WTC11 (cell line): ENCODE results near the gene PTPRJ. TPM values are rescaled to one million over a fixed set of nuclear protein-coding genes. Genes with fewer than 3 reads are reported as not detected.

Source experiments
- ATAC-seq: fragments of 200-7000 bp; cut with Tn5 transposase; 2 replicates; pipeline ENCODE4 v1.10.0; 2021; ENCODE audit warnings: mild to moderate bottlenecking, moderate library complexity
- CTCF ChIA-PET: fragments of 300-600 bp; sonication (Branson Sonifier 250); formaldehyde crosslinking; loops from one replicate; lab custom pipeline; 2021; ENCODE audit warnings: antibody characterized with exemption; lab: Charles Lee
- POLR2A ChIA-PET: fragments of 350-600 bp; sonication (Branson Sonifier 250); formaldehyde crosslinking; loops from one replicate; lab custom pipeline; 2021; ENCODE audit warnings: antibody characterized with exemption; lab: Charles Lee
- DNase-seq: peaks from one replicate; pipeline ENCODE4 v3.0.0; 2021; ENCODE audit warnings: low spot score
- H3K27ac Mint-ChIP-seq: 2 replicates; pipeline ENCODE4 v1.8.0; 2021; ENCODE audit warnings: mixed read lengths
- H3K27me3 Mint-ChIP-seq: 2 replicates; pipeline ENCODE4 v1.8.0; 2021; ENCODE audit warnings: low read depth, mild to moderate bottlenecking, moderate library complexity, mixed read lengths
- H3K36me3 Mint-ChIP-seq: 2 replicates; pipeline ENCODE4 v1.8.0; 2021; ENCODE audit warnings: mixed read lengths
- H3K4me1 Mint-ChIP-seq: 2 replicates; pipeline ENCODE4 v1.8.0; 2022; ENCODE audit warnings: mixed read lengths
- H3K4me3 Mint-ChIP-seq: 2 replicates; pipeline ENCODE4 v1.8.0; 2021; ENCODE audit warnings: mild to moderate bottlenecking, moderate library complexity, mixed read lengths
- H3K9me3 Mint-ChIP-seq: 2 replicates; pipeline ENCODE4 v1.8.0; 2021; ENCODE audit warnings: mixed read lengths
- CBFB ChIP-seq: sonication (generic); formaldehyde crosslinking; IDR thresholded peaks from 2 replicates; pipeline ENCODE4 v1.8.1; 2022; ENCODE audit warnings: mild to moderate bottlenecking, low read depth, missing genetic modification reagents
- CREB1 ChIP-seq: sonication (generic); formaldehyde crosslinking; IDR thresholded peaks from 2 replicates; pipeline ENCODE4 v1.8.0; 2023; ENCODE audit warnings: mild to moderate bottlenecking, missing genetic modification reagents
- FOXP1 ChIP-seq: sonication (generic); formaldehyde crosslinking; IDR thresholded peaks from 2 replicates; pipeline ENCODE4 v1.8.0; 2022; ENCODE audit warnings: missing genetic modification reagents, mild to moderate bottlenecking, moderate library complexity, borderline replicate concordance
- KAT7 ChIP-seq: sonication (generic); formaldehyde crosslinking; IDR thresholded peaks from 2 replicates; pipeline ENCODE4 v1.8.1; 2023; ENCODE audit warnings: missing genetic modification reagents, mild to moderate bottlenecking, borderline replicate concordance
- MXD4 ChIP-seq: fragments of 250-450 bp; sonication (Bioruptor Pico); IDR thresholded peaks from 2 replicates; pipeline ENCODE4 v1.8.0; 2021; ENCODE audit warnings: mild to moderate bottlenecking, moderate library complexity, borderline replicate concordance
- OVOL2 ChIP-seq: fragments of 250-450 bp; sonication (Bioruptor Pico); IDR thresholded peaks from 2 replicates; pipeline ENCODE4 v1.9.0; 2021; ENCODE audit warnings: mild to moderate bottlenecking, borderline replicate concordance
- SMAD4 ChIP-seq: sonication (generic); formaldehyde crosslinking; IDR thresholded peaks from 2 replicates; pipeline ENCODE4 v1.8.0; 2022; ENCODE audit warnings: mild to moderate bottlenecking, missing genetic modification reagents
- TEAD4 ChIP-seq: sonication (generic); formaldehyde crosslinking; IDR thresholded peaks from 2 replicates; pipeline ENCODE4 v1.8.0; 2022; ENCODE audit warnings: mild to moderate bottlenecking, missing genetic modification reagents
- ZNF138 ChIP-seq: sonication (generic); formaldehyde crosslinking; conservative IDR thresholded peaks from 2 replicates; pipeline ENCODE4 v1.8.1; 2022; ENCODE audit warnings: mild to moderate bottlenecking, moderate library complexity, missing genetic modification reagents
- ZNF219 ChIP-seq: sonication (generic); formaldehyde crosslinking; IDR thresholded peaks from 2 replicates; pipeline ENCODE4 v1.8.0; 2023; ENCODE audit warnings: missing genetic modification reagents, mild to moderate bottlenecking, borderline replicate concordance
- ZNF416 ChIP-seq: fragments of 250-450 bp; sonication (Bioruptor Pico); IDR thresholded peaks from 2 replicates; pipeline ENCODE4 v1.9.0; 2021; ENCODE audit warnings: mild to moderate bottlenecking, inconsistent platforms
- total RNA-seq: library from RNA; stranded (reverse); gene quantifications from 3 replicates; pipeline ENCODE4 v1.2.3, GENCODE V29; 2021
- TF ChIP-seq, protein P1 (sequence below): sonication (generic); formaldehyde crosslinking; IDR thresholded peaks from 2 replicates; pipeline ENCODE4 v1.8.1; 2022; ENCODE audit warnings: low read depth, mild to moderate bottlenecking, moderate library complexity, missing genetic modification reagents, borderline replicate concordance
- TF ChIP-seq, protein P2 (sequence below): sonication (generic); formaldehyde crosslinking; IDR thresholded peaks from 2 replicates; pipeline ENCODE4 v1.8.1; 2023; ENCODE audit warnings: mild to moderate bottlenecking, missing genetic modification reagents
- TF ChIP-seq, protein P3 (sequence below): fragments of 250-450 bp; sonication (Bioruptor Pico); conservative IDR thresholded peaks from 2 replicates; pipeline ENCODE4 v1.9.0; 2021; ENCODE audit warnings: mild to moderate bottlenecking
- TF ChIP-seq, protein P4 (sequence below): sonication (generic); formaldehyde crosslinking; conservative IDR thresholded peaks from 2 replicates; pipeline ENCODE4 v1.8.1; 2023; ENCODE audit warnings: mild to moderate bottlenecking, low read depth, missing genetic modification reagents, moderate library complexity
- TF ChIP-seq, protein P5 (sequence below): sonication (generic); formaldehyde crosslinking; conservative IDR thresholded peaks from 2 replicates; pipeline ENCODE4 v1.8.1; 2022; ENCODE audit warnings: mild to moderate bottlenecking, missing genetic modification reagents
- TF ChIP-seq, protein P6 (sequence below): sonication (generic); formaldehyde crosslinking; IDR thresholded peaks from 2 replicates; pipeline ENCODE4 v1.8.1; 2022; ENCODE audit warnings: mild to moderate bottlenecking, moderate library complexity, missing genetic modification reagents
- TF ChIP-seq, protein P7 (sequence below): sonication (generic); formaldehyde crosslinking; IDR thresholded peaks from 2 replicates; pipeline ENCODE4 v1.8.1; 2022; ENCODE audit warnings: low read depth, missing genetic modification reagents, borderline replicate concordance
- TF ChIP-seq, protein P8 (sequence below): sonication (generic); formaldehyde crosslinking; IDR thresholded peaks from 2 replicates; pipeline ENCODE4 v1.8.1; 2023; ENCODE audit warnings: mild to moderate bottlenecking, moderate library complexity, missing genetic modification reagents
- TF ChIP-seq, protein P9 (sequence below): fragments of 200-600 bp; IDR thresholded peaks from 2 replicates; pipeline ENCODE4 v1.8.0; 2022; ENCODE audit warnings: antibody characterized with exemption

PTPRJ gene
- total RNA-seq, 1 experiment from 2014 or later = 19.5 TPM

DNA sequence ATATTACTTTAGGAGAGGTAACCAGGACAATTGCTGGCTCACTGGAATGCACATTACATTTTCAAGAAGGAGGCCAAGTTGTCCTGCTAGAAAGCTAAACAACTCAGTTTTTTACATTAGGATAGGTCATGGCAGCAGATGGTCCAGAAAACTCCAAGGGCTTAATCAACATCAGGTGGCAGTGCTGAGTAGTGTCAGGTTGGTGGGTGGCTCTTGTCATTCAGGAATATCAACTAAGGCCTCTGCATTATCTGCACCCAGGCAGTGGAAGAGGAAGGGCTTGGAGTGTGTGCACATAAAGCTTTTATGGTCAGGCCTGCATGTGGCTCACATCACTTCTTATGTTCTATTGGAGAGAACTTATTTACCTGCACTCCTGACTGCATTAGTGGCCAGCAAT is 204.1 kb downstream of the PTPRJ start:
- Mint-ChIP-seq H3K4me1 (no peaks in the 10 kb centered on the region), H3K9me3 (peaks cover 75% of the 10 kb centered on the region), H3K36me3 (peaks cover 47% of the 10 kb centered on the region), H3K27ac (no peak overlapping the region), H3K27me3 (no peaks in the 10 kb centered on the region; the same call in 1 of the 2 replicates), H3K4me3 (no peak overlapping the region)
- ATAC-seq = no peak
- ChIA-PET CTCF (no interaction called here), POLR2A (no interaction called here)
- DNase-seq = no peak
- TF ChIP-seq, protein P1, sequence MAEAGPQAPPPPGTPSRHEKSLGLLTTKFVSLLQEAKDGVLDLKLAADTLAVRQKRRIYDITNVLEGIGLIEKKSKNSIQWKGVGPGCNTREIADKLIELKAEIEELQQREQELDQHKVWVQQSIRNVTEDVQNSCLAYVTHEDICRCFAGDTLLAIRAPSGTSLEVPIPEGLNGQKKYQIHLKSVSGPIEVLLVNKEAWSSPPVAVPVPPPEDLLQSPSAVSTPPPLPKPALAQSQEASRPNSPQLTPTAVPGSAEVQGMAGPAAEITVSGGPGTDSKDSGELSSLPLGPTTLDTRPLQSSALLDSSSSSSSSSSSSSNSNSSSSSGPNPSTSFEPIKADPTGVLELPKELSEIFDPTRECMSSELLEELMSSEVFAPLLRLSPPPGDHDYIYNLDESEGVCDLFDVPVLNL (CRISPR knock-in tag) = no peak
- TF ChIP-seq ZNF138 (CRISPR knock-in tag) (no peak), CBFB (CRISPR knock-in tag) (no peak), ZNF416 (CRISPR knock-in tag) (no peak), OVOL2 (CRISPR knock-in tag) (no peak), CREB1 (CRISPR knock-in tag) (no peak), FOXP1 (CRISPR knock-in tag) (no peak), MXD4 (CRISPR knock-in tag) (no peak), ZNF219 (CRISPR knock-in tag) (no peak), TEAD4 (CRISPR knock-in tag) (no peak), KAT7 (CRISPR knock-in tag) (no peak), SMAD4 (CRISPR knock-in tag) (no peak)
- TF ChIP-seq, protein P2, sequence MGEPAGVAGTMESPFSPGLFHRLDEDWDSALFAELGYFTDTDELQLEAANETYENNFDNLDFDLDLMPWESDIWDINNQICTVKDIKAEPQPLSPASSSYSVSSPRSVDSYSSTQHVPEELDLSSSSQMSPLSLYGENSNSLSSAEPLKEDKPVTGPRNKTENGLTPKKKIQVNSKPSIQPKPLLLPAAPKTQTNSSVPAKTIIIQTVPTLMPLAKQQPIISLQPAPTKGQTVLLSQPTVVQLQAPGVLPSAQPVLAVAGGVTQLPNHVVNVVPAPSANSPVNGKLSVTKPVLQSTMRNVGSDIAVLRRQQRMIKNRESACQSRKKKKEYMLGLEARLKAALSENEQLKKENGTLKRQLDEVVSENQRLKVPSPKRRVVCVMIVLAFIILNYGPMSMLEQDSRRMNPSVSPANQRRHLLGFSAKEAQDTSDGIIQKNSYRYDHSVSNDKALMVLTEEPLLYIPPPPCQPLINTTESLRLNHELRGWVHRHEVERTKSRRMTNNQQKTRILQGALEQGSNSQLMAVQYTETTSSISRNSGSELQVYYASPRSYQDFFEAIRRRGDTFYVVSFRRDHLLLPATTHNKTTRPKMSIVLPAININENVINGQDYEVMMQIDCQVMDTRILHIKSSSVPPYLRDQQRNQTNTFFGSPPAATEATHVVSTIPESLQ (CRISPR knock-in tag) = no peak
- TF ChIP-seq, protein P3, sequence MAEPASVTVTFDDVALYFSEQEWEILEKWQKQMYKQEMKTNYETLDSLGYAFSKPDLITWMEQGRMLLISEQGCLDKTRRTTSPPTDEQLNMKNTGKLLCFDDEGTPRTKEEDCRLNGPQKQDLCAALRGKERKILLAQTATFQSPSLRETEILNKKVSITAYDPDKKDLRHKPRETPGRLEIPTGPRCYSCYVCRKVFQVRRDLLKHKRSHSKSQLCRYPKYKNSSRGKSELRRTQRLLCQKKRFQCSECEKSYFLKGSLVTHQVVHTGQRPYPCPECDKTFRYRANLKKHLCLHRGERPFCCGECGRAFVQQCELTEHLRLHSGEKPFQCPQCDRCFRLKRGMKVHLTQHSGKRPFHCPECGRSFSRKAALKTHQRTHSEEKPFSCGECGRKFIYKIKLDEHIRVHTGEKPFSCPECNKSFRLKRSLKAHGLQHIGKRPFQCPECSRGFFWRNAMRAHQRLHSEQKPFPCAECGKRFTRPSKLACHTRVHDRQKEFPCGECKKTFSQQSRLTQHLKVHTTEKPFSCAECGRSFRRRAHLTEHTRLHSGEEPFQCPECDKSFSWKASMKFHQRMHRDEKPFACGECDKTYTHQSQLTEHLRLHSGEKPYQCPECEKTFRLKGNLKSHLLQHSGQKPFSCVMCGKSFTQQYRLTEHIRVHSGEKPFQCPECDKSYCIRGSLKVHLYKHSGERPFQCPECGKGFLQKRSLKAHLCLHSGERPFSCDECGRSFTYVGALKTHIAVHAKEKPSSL (CRISPR knock-in tag) = no peak
- TF ChIP-seq, protein P4, sequence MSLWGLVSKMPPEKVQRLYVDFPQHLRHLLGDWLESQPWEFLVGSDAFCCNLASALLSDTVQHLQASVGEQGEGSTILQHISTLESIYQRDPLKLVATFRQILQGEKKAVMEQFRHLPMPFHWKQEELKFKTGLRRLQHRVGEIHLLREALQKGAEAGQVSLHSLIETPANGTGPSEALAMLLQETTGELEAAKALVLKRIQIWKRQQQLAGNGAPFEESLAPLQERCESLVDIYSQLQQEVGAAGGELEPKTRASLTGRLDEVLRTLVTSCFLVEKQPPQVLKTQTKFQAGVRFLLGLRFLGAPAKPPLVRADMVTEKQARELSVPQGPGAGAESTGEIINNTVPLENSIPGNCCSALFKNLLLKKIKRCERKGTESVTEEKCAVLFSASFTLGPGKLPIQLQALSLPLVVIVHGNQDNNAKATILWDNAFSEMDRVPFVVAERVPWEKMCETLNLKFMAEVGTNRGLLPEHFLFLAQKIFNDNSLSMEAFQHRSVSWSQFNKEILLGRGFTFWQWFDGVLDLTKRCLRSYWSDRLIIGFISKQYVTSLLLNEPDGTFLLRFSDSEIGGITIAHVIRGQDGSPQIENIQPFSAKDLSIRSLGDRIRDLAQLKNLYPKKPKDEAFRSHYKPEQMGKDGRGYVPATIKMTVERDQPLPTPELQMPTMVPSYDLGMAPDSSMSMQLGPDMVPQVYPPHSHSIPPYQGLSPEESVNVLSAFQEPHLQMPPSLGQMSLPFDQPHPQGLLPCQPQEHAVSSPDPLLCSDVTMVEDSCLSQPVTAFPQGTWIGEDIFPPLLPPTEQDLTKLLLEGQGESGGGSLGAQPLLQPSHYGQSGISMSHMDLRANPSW (CRISPR knock-in tag) = no peak
- TF ChIP-seq, protein P5, sequence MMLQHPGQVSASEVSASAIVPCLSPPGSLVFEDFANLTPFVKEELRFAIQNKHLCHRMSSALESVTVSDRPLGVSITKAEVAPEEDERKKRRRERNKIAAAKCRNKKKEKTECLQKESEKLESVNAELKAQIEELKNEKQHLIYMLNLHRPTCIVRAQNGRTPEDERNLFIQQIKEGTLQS = no peak
- TF ChIP-seq, protein P6, sequence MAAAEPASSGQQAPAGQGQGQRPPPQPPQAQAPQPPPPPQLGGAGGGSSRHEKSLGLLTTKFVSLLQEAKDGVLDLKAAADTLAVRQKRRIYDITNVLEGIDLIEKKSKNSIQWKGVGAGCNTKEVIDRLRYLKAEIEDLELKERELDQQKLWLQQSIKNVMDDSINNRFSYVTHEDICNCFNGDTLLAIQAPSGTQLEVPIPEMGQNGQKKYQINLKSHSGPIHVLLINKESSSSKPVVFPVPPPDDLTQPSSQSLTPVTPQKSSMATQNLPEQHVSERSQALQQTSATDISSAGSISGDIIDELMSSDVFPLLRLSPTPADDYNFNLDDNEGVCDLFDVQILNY (CRISPR knock-in tag) = no peak
- TF ChIP-seq, protein P7, sequence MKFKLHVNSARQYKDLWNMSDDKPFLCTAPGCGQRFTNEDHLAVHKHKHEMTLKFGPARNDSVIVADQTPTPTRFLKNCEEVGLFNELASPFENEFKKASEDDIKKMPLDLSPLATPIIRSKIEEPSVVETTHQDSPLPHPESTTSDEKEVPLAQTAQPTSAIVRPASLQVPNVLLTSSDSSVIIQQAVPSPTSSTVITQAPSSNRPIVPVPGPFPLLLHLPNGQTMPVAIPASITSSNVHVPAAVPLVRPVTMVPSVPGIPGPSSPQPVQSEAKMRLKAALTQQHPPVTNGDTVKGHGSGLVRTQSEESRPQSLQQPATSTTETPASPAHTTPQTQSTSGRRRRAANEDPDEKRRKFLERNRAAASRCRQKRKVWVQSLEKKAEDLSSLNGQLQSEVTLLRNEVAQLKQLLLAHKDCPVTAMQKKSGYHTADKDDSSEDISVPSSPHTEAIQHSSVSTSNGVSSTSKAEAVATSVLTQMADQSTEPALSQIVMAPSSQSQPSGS (CRISPR knock-in tag) = no peak
- TF ChIP-seq, protein P8, sequence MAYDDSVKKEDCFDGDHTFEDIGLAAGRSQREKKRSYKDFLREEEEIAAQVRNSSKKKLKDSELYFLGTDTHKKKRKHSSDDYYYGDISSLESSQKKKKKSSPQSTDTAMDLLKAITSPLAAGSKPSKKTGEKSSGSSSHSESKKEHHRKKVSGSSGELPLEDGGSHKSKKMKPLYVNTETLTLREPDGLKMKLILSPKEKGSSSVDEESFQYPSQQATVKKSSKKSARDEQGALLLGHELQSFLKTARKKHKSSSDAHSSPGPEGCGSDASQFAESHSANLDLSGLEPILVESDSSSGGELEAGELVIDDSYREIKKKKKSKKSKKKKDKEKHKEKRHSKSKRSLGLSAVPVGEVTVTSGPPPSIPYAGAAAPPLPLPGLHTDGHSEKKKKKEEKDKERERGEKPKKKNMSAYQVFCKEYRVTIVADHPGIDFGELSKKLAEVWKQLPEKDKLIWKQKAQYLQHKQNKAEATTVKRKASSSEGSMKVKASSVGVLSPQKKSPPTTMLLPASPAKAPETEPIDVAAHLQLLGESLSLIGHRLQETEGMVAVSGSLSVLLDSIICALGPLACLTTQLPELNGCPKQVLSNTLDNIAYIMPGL (CRISPR knock-in tag) = no peak
- TF ChIP-seq, protein P9, sequence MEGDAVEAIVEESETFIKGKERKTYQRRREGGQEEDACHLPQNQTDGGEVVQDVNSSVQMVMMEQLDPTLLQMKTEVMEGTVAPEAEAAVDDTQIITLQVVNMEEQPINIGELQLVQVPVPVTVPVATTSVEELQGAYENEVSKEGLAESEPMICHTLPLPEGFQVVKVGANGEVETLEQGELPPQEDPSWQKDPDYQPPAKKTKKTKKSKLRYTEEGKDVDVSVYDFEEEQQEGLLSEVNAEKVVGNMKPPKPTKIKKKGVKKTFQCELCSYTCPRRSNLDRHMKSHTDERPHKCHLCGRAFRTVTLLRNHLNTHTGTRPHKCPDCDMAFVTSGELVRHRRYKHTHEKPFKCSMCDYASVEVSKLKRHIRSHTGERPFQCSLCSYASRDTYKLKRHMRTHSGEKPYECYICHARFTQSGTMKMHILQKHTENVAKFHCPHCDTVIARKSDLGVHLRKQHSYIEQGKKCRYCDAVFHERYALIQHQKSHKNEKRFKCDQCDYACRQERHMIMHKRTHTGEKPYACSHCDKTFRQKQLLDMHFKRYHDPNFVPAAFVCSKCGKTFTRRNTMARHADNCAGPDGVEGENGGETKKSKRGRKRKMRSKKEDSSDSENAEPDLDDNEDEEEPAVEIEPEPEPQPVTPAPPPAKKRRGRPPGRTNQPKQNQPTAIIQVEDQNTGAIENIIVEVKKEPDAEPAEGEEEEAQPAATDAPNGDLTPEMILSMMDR = no peak
